AG10803 (cell line): ENCODE results near the gene GPR63.

Experiments used
- DNase-seq: peaks from one replicate; pipeline ENCODE4 v3.0.0; 2010; ENCODE audit warnings: low read depth
- H3K4me3 ChIP-seq: 2 replicates; pipeline ENCODE4 v1.5.1; 2011; ENCODE audit warnings: mild to moderate bottlenecking, low read length, control low read depth
- TF ChIP-seq, protein P1 (sequence below): conservative IDR thresholded peaks from 2 replicates; pipeline ENCODE4 v1.5.1; 2011; ENCODE audit warnings: mild to moderate bottlenecking, low read length, control low read depth, inconsistent platforms

The GPR63 gene

GRCh38 chr6:96786336-96786735 lies 50.9 kb downstream of the GPR63 start:
- no peak overlapping the region for H3K4me3 ChIP-seq
- DNase-seq = no peak
- TF ChIP-seq, protein P1, sequence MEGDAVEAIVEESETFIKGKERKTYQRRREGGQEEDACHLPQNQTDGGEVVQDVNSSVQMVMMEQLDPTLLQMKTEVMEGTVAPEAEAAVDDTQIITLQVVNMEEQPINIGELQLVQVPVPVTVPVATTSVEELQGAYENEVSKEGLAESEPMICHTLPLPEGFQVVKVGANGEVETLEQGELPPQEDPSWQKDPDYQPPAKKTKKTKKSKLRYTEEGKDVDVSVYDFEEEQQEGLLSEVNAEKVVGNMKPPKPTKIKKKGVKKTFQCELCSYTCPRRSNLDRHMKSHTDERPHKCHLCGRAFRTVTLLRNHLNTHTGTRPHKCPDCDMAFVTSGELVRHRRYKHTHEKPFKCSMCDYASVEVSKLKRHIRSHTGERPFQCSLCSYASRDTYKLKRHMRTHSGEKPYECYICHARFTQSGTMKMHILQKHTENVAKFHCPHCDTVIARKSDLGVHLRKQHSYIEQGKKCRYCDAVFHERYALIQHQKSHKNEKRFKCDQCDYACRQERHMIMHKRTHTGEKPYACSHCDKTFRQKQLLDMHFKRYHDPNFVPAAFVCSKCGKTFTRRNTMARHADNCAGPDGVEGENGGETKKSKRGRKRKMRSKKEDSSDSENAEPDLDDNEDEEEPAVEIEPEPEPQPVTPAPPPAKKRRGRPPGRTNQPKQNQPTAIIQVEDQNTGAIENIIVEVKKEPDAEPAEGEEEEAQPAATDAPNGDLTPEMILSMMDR = no peak

DNA sequence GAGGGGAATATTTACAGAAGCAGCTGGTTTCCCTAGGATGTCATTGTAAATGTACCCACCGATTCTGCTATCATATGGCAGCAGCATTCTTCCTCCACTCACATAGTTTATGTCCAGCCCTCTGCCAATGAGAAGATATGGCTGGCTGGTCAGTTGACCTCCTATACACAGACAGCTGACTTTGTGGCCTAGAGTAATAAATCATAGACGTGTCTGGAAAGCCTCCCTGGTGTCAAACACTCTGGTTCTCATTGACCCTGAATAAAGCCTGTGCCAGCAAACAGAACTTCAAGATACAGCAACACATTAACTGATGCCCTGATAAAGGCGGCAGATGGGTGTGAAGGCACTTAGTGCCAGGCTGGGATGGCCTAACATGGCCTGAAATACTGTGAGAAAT lies 52.6 kb downstream of the GPR63 start:
- TF ChIP-seq, protein P1 = no peak
- DNase-seq = no peak
- H3K4me3 ChIP-seq = no peak overlapping the region

- H3K4me3 ChIP-seq = no peak overlapping the region
- TF ChIP-seq, protein P1 = no peak
- no peak for DNase-seq
Measured at GRCh38 chr6:96783307-96783706, 54.0 kb downstream of the GPR63 start.

DNA sequence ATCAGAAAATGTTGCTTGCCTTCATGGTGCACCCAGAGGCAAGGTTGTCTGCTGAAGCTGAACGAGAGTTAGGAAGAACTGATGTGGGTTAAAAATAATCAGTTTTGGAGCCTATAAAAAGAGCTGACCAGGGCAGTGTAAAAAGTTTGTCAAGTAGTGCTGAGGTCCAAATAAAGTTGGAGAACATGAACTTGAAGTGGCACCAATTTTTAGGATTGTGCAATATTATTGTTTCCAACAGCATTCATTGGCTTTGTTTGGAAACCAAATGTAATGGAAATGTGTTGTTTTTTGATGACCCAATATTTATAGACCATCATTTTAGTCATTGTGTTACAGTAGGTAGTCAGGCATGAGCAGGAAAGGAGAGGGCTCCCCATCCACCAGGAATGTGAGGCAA lies 55.7 kb downstream of the GPR63 start:
- DNase-seq = no peak
- TF ChIP-seq, protein P1 = no peak
- H3K4me3 ChIP-seq = no peak overlapping the region

DNA sequence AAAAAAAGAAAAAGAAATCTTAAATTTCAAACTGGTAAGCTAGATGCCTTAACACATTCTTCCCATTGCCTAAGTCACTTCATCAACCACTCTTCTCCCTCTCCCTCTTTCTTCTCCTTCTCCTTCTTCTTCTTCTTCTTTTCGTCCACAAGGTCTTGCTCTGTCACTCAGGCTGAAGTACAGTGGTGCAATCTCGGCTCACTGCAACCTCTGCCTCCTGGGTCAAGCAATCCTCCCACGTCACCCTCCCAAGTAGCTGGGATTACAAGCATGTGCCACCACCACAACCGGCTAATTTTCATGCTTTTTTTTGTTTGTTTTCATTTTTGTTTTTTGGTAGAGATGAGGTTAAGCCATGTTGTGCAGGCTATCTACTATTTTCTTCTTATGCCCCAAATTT lies 60.2 kb downstream of the GPR63 start:
- no peak for DNase-seq
- TF ChIP-seq, protein P1 = no peak
- H3K4me3 ChIP-seq = no peak overlapping the region

DNA sequence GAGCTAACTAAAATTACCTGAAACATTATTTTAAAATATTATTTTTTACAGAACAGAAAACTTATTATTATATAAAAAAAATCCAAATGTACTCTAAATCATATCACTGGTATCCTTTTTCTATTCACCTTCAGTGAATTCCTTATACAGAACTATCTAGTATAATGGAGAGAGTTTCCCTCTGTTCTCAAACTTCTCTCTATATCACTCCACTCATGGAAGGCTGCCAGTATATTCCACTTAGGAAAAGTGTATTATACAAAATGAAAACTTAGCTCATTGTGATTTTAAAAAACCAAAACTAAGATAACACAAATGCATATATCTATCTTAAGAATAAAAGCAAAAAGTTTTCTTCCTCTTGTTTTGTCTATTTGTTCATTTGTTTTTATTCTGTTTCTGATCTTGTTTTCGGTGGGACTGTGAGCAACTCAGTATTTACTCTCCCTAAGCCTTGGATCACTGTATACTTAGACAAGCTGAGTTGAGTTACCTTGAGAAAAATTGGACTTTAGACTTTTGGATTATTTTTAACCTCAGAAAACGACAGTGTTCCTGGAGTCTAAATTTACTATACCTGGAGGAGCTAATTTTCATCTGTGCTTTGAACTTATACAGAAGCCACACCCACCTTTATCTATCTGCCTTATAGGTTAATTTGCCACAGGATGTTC lies 61.4 kb downstream of the GPR63 start:
- no peak overlapping the region for H3K4me3 ChIP-seq
- TF ChIP-seq, protein P1 = no peak
- no peak for DNase-seq

DNA sequence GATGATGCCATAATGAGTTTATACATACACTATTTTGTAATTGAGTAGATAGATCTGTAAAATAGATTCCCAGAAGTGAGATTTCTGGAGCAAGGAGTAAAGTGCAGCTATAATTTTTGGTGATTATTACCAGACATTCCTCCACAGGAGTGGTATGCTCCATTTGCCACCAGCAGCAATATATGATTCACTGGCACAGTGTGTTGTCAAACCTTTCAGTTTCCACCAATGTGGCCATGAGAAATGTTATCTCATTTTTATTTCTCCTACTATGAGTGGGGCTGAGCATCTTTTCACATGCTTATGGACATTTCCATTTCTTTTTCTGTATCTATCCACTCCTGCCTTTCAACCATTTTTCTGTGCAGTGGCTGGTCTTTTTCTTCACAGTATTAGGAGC lies 70.5 kb downstream of the GPR63 start:
- no peak overlapping the region for H3K4me3 ChIP-seq
- no peak for DNase-seq
- TF ChIP-seq, protein P1 = no peak
